RWPE1 (cell line): ENCODE measurements around the gene EML4.

Experiments used
- CTCF ChIA-PET: fragments of 350-600 bp; sonication (Branson Sonifier 250); formaldehyde crosslinking; extraction: SDS; loops from one replicate; lab custom pipeline; 2021; lab: Yijun Ruan, JAX
- POLR2A ChIA-PET: fragments of 400-600 bp; formaldehyde crosslinking; extraction: SDS; loops from one replicate; lab custom pipeline; 2020; ENCODE audit warnings: antibody characterized with exemption; ENCODE audit not compliant: low non-redundant PET; lab: Yijun Ruan, JAX
- DNase-seq: peaks from one replicate; pipeline ENCODE4 v3.0.0; 2012; ENCODE audit warnings: low spot score
- H3K27ac ChIP-seq: fragments of 450-650 bp; 2 replicates; pipeline ENCODE4 v1.5.1; 2017
- TF ChIP-seq, protein P1 (sequence below): fragments of 450-650 bp; conservative IDR thresholded peaks from 2 replicates; pipeline ENCODE4 v1.5.1; 2017; ENCODE audit warnings: low read depth, mild to moderate bottlenecking

The EML4 gene

DNA sequence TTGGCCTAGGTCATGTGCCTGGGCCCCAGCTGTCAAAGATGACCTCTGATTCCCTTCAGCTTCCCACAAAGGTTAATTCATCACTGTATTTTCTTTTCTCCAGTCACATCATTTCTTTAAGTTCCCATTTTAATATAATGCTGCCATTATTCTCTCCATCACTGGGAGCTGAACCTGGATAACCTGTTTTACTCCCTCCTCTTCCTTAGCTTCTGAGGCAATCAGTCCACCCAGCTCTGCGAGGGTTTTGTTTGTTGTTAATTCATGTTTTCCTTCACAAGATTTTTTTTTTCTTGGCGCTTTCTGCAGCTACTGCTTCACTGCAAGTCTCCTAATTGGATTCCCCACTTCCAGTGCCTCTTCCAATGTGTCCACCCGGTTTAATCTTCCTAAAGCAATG, 5.1 kb upstream of the EML4 start:
- no peak for DNase-seq
- TF ChIP-seq, protein P1, sequence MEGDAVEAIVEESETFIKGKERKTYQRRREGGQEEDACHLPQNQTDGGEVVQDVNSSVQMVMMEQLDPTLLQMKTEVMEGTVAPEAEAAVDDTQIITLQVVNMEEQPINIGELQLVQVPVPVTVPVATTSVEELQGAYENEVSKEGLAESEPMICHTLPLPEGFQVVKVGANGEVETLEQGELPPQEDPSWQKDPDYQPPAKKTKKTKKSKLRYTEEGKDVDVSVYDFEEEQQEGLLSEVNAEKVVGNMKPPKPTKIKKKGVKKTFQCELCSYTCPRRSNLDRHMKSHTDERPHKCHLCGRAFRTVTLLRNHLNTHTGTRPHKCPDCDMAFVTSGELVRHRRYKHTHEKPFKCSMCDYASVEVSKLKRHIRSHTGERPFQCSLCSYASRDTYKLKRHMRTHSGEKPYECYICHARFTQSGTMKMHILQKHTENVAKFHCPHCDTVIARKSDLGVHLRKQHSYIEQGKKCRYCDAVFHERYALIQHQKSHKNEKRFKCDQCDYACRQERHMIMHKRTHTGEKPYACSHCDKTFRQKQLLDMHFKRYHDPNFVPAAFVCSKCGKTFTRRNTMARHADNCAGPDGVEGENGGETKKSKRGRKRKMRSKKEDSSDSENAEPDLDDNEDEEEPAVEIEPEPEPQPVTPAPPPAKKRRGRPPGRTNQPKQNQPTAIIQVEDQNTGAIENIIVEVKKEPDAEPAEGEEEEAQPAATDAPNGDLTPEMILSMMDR = no peak
- no peak overlapping the region for H3K27ac ChIP-seq
- ChIA-PET POLR2A (no interaction called here), CTCF (no interaction called here)

DNA sequence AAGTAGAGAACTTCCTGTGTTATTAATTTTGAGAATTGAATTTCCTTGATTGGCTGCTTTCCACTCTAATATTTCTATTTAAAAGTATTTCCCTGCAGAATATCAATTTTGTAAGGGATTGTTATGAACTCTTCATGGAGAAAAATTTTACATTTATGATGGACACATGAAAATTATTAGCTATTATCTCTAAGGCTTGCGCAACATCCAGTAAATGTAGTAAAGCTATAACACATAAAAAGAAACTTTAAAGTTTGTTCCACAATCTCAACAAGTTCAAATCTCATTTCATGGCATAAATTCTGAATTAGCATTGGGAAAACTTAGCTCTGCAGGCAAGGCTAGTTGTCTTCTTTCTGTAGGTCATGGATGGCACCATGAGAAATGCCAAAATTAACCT, 4.2 kb upstream of the EML4 start:
- no peak overlapping the region for H3K27ac ChIP-seq
- DNase-seq = no peak
- CTCF ChIA-PET = no interaction called here
- TF ChIP-seq, protein P1 = no peak
- POLR2A ChIA-PET = no interaction called here

DNA sequence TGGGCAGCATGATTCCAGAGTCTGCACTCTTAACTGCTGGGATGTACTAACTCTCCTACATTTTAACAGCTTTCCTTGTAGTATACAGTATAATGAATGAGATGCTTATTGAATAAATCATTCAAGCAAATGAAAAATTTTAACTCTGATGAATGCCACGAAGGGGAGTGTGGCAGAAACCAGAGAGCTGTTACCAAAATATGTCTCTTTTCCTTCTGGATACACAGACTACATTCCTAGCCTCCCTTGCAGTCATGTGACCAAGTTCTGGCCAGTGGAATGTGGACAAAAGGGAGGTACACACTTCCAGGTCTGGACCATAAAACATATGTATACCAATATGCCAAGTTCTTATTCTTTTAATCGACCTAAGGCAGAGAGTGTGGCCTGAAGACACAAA, 1.7 kb upstream of the EML4 start:
- DNase-seq = no peak
- H3K27ac ChIP-seq = no peak overlapping the region
- ChIA-PET CTCF (no interaction called here), POLR2A (no interaction called here)
- TF ChIP-seq, protein P1 = no peak

DNA sequence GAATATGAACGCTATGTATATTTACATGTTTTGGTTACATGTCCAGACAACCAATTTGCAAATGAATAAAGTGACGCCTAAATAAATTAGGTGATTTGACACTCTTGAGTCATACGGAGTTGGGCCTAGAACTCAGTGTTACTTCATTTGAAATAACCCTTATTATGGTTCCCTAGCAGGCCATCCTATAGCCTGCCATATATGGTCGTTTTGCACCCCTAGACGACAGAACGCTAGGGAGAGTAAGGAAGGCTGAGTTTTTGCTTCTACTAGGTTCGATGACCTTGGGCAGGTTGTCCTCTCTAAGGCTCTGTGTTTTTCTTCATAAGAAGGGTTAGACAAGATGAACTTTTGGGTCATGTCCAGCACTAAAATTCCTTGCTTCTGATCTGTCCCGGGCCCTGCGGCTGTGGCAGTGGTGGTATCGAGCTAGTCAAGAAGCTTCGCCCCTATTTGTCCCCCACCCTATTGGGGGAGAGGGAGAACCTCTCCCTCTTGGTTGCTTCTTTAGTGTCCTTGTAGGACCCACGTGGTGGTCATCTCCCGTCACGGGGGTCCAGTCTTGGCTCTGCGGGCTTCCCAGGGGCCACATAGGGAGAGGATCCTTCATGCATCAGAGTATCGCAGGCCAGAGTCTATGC, 574 bp upstream of the EML4 start:
- TF ChIP-seq, protein P1 = no peak
- DNase-seq = peak; percentile 3
- ChIA-PET POLR2A (no interaction called here), CTCF (interaction anchor here (0.6 kb wide), 1 partner anchor 1374 kb away, joined by 4 read pairs; no protein-coding TSS in a partner anchor)
- peak overlapping the region; percentile 71 for H3K27ac ChIP-seq

DNA sequence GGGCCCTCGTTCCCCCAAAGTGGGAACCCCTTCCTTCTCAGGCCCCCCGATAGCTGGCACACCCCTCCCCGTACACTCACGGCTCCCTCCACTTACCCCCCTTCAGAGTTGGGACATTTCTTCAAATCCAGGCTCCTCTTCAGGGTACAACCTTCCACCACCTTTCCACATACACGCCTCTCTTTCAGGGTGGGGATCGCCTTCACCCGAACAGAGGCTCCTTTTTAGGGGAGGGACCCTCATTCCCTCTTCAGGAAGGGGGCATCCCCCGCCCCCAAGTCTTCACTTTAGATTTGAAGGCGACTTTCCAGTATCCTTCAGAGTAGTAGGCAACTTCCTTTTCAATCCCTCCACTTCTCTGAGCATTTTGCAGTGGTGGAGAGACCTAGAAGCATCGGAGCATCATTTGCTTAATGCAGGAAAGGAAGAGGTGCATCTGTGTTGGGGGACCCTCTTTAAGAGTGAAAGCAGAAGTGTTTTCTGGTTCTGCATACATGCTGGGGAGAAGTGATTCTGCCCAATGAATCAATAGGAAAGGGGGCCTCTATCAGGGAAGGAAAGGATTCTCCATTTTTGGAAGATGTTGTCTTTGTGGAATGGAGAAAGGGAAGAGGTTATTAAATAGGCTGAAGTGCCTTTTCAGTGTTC, 845 bp downstream of the EML4 start:
- DNase-seq = peak; percentile 8
- TF ChIP-seq, protein P1 = no peak
- ChIA-PET CTCF (no interaction called here), POLR2A (no interaction called here)
- peak overlapping the region; percentile 71 for H3K27ac ChIP-seq

DNA sequence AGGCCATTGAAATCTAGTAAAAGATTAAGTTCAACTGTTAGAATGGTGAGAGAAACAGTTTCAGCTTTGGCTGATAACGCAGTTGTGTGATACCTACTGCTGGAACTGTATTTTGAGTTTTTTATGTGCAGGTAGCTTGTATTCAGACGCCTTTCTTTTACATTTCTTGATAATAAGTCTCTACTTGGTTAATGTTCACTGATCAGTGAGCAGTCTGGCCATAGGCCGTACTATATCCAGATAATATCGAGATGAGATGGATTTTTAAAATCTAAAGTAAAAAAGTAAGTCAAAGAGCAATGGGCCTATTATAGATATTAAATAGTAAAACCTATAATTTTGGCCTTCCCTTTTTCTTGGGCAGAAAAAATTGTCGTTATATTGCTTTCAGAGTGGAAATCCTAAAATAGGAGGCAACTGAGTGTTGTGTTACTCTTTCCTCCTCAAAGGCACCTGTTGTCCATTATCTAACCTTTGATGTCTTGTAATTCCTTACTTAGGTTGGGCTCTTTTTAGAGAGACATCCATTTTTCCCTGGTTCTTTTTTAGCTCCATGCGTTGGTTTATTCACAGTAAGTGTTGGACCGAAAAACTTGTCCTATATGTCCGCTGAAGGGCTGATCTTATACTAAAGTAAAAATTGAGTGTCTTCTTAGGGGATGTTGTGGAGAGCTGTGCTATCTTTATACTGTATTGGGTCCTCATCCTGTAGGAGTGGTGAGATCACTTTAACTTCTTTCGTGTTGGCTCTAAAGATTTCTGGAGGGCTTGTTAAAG, 1.7 kb downstream of the EML4 start:
- TF ChIP-seq, protein P1 = no peak
- CTCF ChIA-PET = no interaction called here
- no peak for DNase-seq
- POLR2A ChIA-PET = no interaction called here
- H3K27ac ChIP-seq = no peak overlapping the region
